Measurements from ENCODE around the gene LGI1. TPM values are rescaled to one million over a fixed set of nuclear protein-coding genes. Genes with fewer than 3 reads are reported as not detected.

Gene LGI1
- total RNA-seq, 2 experiments from 2014 or later = not detected

DNA sequence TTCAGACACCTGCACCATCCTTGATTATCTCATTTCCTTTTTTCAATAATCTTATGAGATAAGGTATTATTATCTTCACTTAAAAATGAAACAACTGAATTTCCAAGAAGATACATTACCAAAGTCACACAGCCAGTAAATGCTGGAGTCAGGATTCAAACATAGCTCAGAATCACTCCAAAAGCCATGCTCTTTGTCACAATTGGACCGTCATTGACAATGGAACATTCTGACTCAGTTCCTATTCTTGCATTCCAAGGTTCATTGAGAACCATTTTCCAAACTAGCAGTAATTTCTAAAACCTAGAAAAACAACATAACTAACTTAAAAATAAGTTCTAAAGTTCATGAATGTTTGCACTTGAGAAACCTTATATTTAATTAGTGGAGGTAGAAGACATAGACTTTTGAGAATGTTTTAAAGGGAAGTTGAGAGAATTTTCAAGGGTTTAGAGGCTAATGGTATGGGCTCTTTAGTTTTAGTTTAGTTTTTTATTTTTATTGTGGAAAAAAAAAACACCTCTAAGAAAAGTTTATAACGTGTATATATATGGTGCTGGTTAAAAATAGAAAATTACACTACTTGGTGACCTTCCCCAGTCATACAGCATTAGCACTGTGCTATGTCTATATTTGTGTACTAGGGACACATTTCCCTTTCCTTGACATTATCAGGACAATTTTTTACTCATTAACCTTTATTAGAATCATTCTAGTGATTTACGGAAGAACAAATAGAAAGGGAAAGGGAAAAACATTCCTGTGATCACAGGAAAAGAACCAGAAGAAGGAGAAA is 30.9 kb downstream of the LGI1 start:
- H3K4me3 Mint-ChIP-seq = no peak overlapping the region
- POLR2A ChIA-PET = no interaction called here
- H3K27me3 Mint-ChIP-seq = peaks cover 7% of the 10 kb centered on the region
- no peaks in the 10 kb centered on the region for H3K36me3 Mint-ChIP-seq
- CTCF ChIA-PET = no interaction called here
- H3K9me3 Mint-ChIP-seq = no peaks in the 10 kb centered on the region
- intact Hi-C loops (cut with micrococcal nuclease) = no loop called here
- no peak for DNase-seq
- H3K27ac Mint-ChIP-seq = no peak overlapping the region
- H3K4me1 Mint-ChIP-seq (ENCODE audit: low read depth) = no peaks in the 10 kb centered on the region

DNA sequence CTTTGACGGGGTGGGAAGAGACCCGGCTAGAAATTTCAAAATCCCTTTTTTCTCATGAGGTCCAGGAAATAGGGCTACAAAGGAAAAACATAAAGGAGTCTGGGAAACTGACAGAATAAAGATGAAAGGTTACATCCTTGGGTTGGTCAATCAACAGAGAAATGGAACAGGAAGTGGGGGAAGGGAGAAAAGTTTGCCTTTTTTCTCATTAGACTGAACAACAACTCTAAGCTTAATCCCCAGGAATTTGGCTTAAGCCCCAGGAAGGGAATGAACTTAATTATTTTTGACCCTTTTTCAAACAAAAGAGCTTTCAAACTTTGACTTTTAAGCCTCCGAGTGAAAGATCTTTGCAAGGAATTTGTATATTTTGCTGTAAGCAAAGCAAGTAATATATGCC is 32.7 kb downstream of the LGI1 start:
- CTCF ChIA-PET = no interaction called here
- H3K4me1 Mint-ChIP-seq (ENCODE audit: low read depth) = no peaks in the 10 kb centered on the region
- DNase-seq = no peak
- intact Hi-C loops (cut with micrococcal nuclease) = no loop called here
- POLR2A ChIA-PET = no interaction called here
- H3K36me3 Mint-ChIP-seq = no peaks in the 10 kb centered on the region
- H3K9me3 Mint-ChIP-seq = no peaks in the 10 kb centered on the region
- no peak overlapping the region for H3K27ac Mint-ChIP-seq
- no peak overlapping the region for H3K4me3 Mint-ChIP-seq
- peaks cover 7% of the 10 kb centered on the region for H3K27me3 Mint-ChIP-seq

GRCh38 chr10:93796167-93796566 is 38.4 kb downstream of the LGI1 start:
- no peaks in the 10 kb centered on the region for H3K36me3 Mint-ChIP-seq
- DNase-seq = no peak
- H3K9me3 Mint-ChIP-seq = no peaks in the 10 kb centered on the region
- ChIA-PET CTCF (no interaction called here), POLR2A (no interaction called here)
- no peak overlapping the region for H3K4me3 Mint-ChIP-seq
- no peak overlapping the region for H3K27ac Mint-ChIP-seq
- intact Hi-C loops (cut with micrococcal nuclease) = no loop called here
- peaks cover 4% of the 10 kb centered on the region for H3K27me3 Mint-ChIP-seq
- no peaks in the 10 kb centered on the region for H3K4me1 Mint-ChIP-seq (ENCODE audit: low read depth)

- POLR2A ChIA-PET = no interaction called here
- no peaks in the 10 kb centered on the region for H3K4me1 Mint-ChIP-seq (ENCODE audit: low read depth)
- H3K9me3 Mint-ChIP-seq = no peaks in the 10 kb centered on the region
- CTCF ChIA-PET = no interaction called here
- H3K36me3 Mint-ChIP-seq = no peaks in the 10 kb centered on the region
- intact Hi-C loops (cut with micrococcal nuclease) = no loop called here
- H3K27ac Mint-ChIP-seq = no peak overlapping the region
- H3K4me3 Mint-ChIP-seq = no peak overlapping the region
- DNase-seq = no peak
- H3K27me3 Mint-ChIP-seq = peaks cover 5% of the 10 kb centered on the region
These were observed 40.1 kb downstream of the LGI1 start for GRCh38 chr10:93797825-93798224.

- DNase-seq = no peak
- ChIA-PET CTCF (no interaction called here), POLR2A (no interaction called here)
- H3K4me1 Mint-ChIP-seq (ENCODE audit: low read depth) = no peaks in the 10 kb centered on the region
- no peaks in the 10 kb centered on the region for H3K9me3 Mint-ChIP-seq
- H3K27me3 Mint-ChIP-seq = peaks cover 10% of the 10 kb centered on the region
- no peaks in the 10 kb centered on the region for H3K36me3 Mint-ChIP-seq
- intact Hi-C loops (cut with micrococcal nuclease) = no loop called here
- H3K27ac Mint-ChIP-seq = no peak overlapping the region
- H3K4me3 Mint-ChIP-seq = no peak overlapping the region
These were observed 41.5 kb downstream of the LGI1 start for GRCh38 chr10:93799155-93799708.

DNA sequence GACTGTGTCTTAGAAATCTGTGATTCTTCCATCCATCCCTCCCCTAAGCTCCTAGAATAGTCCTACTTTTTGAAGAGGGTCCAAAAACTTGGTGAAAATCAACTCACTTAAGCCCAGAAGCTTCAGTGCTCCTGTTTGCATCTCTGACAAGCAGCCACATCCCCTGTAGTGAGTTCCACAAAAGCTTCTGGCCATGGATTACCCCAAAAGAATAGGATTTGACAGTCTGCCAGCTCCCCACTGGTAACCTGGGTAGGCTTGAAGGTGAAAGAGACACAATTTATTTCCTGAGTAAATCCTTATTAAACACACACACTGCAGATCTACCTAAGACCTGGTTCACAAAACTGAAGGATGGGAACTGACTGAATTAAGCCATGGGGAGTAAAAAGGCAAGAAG is 46.5 kb downstream of the LGI1 start:
- CTCF ChIA-PET = interaction anchor here (1.2 kb wide), 1 partner anchor 9 kb away, joined by 3 read pairs; no protein-coding TSS in a partner anchor
- H3K4me1 Mint-ChIP-seq (ENCODE audit: low read depth) = no peaks in the 10 kb centered on the region

DNA sequence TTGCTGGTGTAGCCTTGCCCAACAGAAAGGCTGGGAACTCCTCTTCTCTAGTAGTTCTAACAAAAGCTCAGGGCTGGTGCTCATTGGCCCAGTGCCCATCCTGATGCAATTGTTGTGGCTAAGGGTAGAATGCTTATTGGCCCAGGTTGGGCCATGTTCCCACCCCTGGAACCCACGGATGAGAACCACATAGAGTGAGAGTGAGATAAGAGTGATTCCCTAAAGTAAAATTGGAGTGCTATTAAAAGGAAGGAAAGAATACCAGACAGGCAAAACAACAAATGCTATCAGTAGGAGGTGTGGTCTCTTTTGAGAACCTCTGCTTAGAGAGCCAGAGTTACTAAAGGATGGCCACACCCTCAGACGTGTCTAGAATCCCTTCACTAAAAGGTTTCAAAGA is 49.2 kb downstream of the LGI1 start:
- H3K27ac Mint-ChIP-seq = no peak overlapping the region
- H3K36me3 Mint-ChIP-seq = no peaks in the 10 kb centered on the region
- intact Hi-C loops (cut with micrococcal nuclease) = no loop called here
- no peaks in the 10 kb centered on the region for H3K4me1 Mint-ChIP-seq (ENCODE audit: low read depth)
- no peak overlapping the region for H3K4me3 Mint-ChIP-seq
- ChIA-PET CTCF (interaction anchor here (0.7 kb wide), 1 partner anchor 252 kb away, joined by 3 read pairs; no protein-coding TSS in a partner anchor), POLR2A (no interaction called here)
- H3K27me3 Mint-ChIP-seq = peaks cover 14% of the 10 kb centered on the region
- no peak for DNase-seq
- H3K9me3 Mint-ChIP-seq = no peaks in the 10 kb centered on the region

More for the DNA sequence above, 46.5 kb downstream of the LGI1 start:
- intact Hi-C loops (cut with micrococcal nuclease) = no loop called here
- no peak overlapping the region for H3K27ac Mint-ChIP-seq
- POLR2A ChIA-PET = no interaction called here
- peaks cover 19% of the 10 kb centered on the region for H3K27me3 Mint-ChIP-seq
- no peaks in the 10 kb centered on the region for H3K36me3 Mint-ChIP-seq
- no peak for DNase-seq
- no peaks in the 10 kb centered on the region for H3K9me3 Mint-ChIP-seq
- H3K4me3 Mint-ChIP-seq = no peak overlapping the region

DNA sequence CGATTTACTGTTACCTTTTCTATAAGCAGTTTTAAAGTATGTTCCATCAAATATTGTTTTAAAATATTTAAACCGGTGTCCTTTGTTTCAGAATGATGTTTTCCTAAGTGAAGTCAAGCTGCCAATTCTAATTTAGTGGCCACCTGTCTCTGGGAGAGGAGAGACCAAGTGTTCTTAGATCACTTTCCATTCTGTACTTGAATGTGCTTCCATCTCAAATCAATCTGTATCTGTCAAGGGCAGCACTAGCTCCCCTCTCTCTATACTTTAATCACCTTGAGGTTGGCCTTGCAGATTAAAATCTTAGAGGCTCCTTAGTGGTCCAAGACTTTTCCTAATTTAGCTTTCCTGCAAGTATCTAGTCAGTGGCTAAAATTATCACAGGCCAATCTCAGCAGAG is 49.6 kb downstream of the LGI1 start:
- intact Hi-C loops (cut with micrococcal nuclease) = no loop called here
- POLR2A ChIA-PET = no interaction called here
- CTCF ChIA-PET = interaction anchor here (0.7 kb wide), 1 partner anchor 253 kb away, joined by 3 read pairs; no protein-coding TSS in a partner anchor

DNA sequence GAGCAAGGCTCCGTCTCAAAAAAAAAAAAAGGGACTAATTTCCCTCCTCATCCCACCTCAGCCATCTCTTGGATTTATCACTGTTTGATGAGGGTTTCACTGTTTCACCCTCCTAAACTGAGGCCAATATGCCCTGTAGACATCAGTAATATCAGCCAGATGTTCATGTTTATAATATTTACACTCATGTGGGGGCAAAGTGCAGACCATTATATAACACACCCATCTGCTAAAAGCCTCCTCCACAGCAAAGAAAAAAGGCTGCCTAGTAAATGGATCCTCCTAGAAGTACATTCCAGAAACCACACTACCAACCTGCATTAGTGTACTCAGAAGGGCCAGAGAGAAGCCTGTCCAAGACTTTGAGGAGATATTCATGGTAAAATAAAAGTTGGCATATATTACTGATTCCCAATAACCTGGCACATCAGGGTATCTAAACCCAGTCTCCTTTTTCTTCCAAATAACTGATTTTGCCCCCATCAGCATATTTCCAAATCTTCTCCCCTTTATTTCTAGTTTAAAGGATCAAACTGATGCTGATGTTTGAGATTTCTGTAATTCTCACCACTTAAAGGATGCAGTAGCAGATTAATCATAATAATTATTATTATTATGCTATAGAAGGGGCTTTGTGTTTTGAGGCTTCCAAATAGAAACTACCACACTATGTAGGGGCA is 55.1 kb downstream of the LGI1 start:
- CTCF ChIA-PET = interaction anchor here (0.7 to 1.2 kb wide), 4 partner anchors 8 to 167 kb away, joined by 3 to 5 read pairs (median 3); no protein-coding TSS in a partner anchor
- Mint-ChIP-seq H3K27me3 (peaks cover 22% of the 10 kb centered on the region), H3K4me1 (ENCODE audit: low read depth) (no peaks in the 10 kb centered on the region), H3K36me3 (no peaks in the 10 kb centered on the region), H3K9me3 (no peaks in the 10 kb centered on the region), H3K4me3 (no peak overlapping the region), H3K27ac (no peak overlapping the region)
- POLR2A ChIA-PET = interaction anchor here (0.6 kb wide), 1 partner anchor 89 kb away, joined by 3 read pairs; no protein-coding TSS in a partner anchor
- intact Hi-C loops (cut with micrococcal nuclease) = loop anchor here (1.0 to 10.0 kb wide), 2 partner anchors 110 to 112 kb away; partner anchors contain the start of gene FRA10AC1
- DNase-seq = no peak

More for the DNA sequence above, 49.6 kb downstream of the LGI1 start:
- H3K9me3 Mint-ChIP-seq = no peaks in the 10 kb centered on the region
- no peak overlapping the region for H3K4me3 Mint-ChIP-seq
- no peak for DNase-seq
- no peaks in the 10 kb centered on the region for H3K36me3 Mint-ChIP-seq
- H3K4me1 Mint-ChIP-seq (ENCODE audit: low read depth) = no peaks in the 10 kb centered on the region
- H3K27ac Mint-ChIP-seq = no peak overlapping the region
- H3K27me3 Mint-ChIP-seq = peaks cover 14% of the 10 kb centered on the region

DNA sequence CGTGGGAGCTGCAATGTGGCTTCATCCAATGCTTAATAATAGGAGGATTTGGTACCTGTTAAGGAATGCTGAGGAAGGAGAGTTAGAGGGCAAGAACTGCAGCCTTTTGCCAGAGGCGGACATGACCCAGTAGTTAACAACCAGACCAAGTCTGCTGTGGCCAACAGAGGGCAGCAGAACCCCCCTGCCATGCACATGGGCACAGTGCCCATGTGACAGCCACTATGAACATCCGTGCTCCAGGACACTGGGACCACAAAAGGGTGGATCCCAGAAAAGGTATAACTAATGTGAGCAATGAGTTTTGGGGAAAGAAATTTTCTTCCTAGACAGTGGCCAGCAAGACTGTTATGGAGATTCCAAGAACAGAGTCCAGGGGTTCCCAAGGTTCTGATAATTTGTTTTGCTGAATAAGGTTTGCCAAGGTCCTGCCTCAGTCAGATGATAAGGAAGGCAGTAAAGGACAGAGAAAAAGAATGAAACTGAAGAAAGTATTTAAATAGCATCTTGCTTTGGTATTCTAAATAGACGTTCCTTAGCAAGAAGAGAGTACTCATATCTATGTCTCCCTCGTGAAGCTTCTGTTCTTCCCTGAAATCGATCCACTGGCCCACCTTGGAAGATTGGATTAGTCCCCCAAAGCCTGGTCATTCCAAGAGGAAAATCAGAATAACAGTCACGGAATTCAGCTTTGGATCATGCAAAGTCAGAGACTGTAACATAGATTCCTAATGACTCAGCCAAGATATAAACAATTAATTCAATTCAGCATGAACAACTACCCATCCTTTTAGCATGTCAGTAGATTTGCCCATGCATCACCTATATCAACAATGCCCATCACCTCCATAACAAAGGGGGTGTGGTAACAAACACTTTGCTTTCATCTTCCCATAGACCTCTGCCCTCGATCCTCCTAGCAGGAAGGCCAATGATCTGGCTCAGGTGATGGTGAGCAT is 56.0 kb downstream of the LGI1 start:
- Mint-ChIP-seq H3K36me3 (no peaks in the 10 kb centered on the region), H3K4me1 (ENCODE audit: low read depth) (no peaks in the 10 kb centered on the region), H3K27me3 (peaks cover 26% of the 10 kb centered on the region), H3K27ac (no peak overlapping the region), H3K9me3 (no peaks in the 10 kb centered on the region), H3K4me3 (no peak overlapping the region)
- ChIA-PET POLR2A (interaction anchor here (0.6 kb wide), 1 partner anchor 88 kb away, joined by 3 read pairs; no protein-coding TSS in a partner anchor), CTCF (interaction anchor here (0.7 to 1.2 kb wide), 6 partner anchors 8 to 366 kb away, joined by 3 to 5 read pairs (median 3); no protein-coding TSS in a partner anchor)
- intact Hi-C loops (cut with micrococcal nuclease) = loop anchor here (1.0 to 10.0 kb wide), 2 partner anchors 111 kb away; partner anchors contain the start of gene FRA10AC1
- peak; percentile 66 for DNase-seq

- no peaks in the 10 kb centered on the region for H3K36me3 Mint-ChIP-seq
- peaks cover 34% of the 10 kb centered on the region for H3K27me3 Mint-ChIP-seq
- DNase-seq = no peak
- intact Hi-C loops (cut with micrococcal nuclease) = loop anchor here (1.0 to 10.0 kb wide), 2 partner anchors 109 to 261 kb away; no protein-coding TSS in a partner anchor
- H3K27ac Mint-ChIP-seq = no peak overlapping the region
- no peak overlapping the region for H3K4me3 Mint-ChIP-seq
- no peaks in the 10 kb centered on the region for H3K9me3 Mint-ChIP-seq
- CTCF ChIA-PET = interaction anchor here (0.5 to 1.7 kb wide), 14 partner anchors 9 to 333 kb away, joined by 3 to 6 read pairs (median 4); partner anchors contain the start of gene FRA10AC1
- H3K4me1 Mint-ChIP-seq (ENCODE audit: low read depth) = no peaks in the 10 kb centered on the region
- POLR2A ChIA-PET = interaction anchor here (0.9 kb wide), 1 partner anchor 113 kb away, joined by 3 read pairs; the partner anchor contains the start of gene FRA10AC1
These were observed 57.8 kb downstream of the LGI1 start for GRCh38 chr10:93815304-93816096.

Measured in activated CD4-positive, alpha-beta memory T cell treated with anti-CD3 and anti-CD28 coated beads for 36 hours (primary cell).